Coronary artery (tissue), 2 donors: ENCODE data around the gene SLC15A2.

Experiments
- DNase-seq: peaks from one replicate; pipeline ENCODE4 v3.0.0-alpha.2; 2017; ENCODE audit warnings: low spot score
- H3K27ac ChIP-seq, 2 donors: fragments of 200-600 bp; sonication (generic); one replicate each; pipeline ENCODE4 v1.5.1; 2016 to 2019
- H3K4me3 ChIP-seq: fragments of 200-600 bp; sonication (generic); 2 replicates; pipeline ENCODE4 v1.5.1; 2016; ENCODE audit warnings: mild to moderate bottlenecking, moderate library complexity
- TF ChIP-seq, protein P1 (sequence below): fragments of 200-600 bp; sonication (generic); IDR thresholded peaks from one replicate; pipeline ENCODE4 v1.5.1; 2019; ENCODE audit warnings: antibody characterized with exemption

The SLC15A2 gene

DNA sequence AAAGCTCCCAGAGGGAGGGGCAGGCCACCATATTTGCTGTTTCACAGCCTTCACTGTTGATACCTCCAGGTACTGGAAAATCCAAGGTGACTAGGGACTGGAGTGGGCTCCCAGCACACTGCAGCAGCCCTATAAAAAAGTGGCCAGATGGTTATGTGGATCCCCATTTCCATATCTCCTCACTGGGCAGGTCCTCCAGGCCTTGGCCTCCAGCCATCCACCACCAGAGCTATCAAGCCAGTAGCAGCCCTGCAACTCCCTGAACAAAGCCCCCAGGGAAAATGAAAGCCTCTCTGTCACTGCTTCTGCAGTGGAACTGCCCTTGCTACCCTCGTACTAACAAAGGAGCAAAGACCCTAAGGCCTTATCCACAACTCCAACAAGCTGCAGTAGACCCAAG is 69.4 kb downstream of the SLC15A2 start:
- Histone ChIP-seq H3K27ac (no peak overlapping the region), H3K4me3 (no peak overlapping the region)
- TF ChIP-seq, protein P1, sequence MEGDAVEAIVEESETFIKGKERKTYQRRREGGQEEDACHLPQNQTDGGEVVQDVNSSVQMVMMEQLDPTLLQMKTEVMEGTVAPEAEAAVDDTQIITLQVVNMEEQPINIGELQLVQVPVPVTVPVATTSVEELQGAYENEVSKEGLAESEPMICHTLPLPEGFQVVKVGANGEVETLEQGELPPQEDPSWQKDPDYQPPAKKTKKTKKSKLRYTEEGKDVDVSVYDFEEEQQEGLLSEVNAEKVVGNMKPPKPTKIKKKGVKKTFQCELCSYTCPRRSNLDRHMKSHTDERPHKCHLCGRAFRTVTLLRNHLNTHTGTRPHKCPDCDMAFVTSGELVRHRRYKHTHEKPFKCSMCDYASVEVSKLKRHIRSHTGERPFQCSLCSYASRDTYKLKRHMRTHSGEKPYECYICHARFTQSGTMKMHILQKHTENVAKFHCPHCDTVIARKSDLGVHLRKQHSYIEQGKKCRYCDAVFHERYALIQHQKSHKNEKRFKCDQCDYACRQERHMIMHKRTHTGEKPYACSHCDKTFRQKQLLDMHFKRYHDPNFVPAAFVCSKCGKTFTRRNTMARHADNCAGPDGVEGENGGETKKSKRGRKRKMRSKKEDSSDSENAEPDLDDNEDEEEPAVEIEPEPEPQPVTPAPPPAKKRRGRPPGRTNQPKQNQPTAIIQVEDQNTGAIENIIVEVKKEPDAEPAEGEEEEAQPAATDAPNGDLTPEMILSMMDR, result no peak
- no peak for DNase-seq

DNA sequence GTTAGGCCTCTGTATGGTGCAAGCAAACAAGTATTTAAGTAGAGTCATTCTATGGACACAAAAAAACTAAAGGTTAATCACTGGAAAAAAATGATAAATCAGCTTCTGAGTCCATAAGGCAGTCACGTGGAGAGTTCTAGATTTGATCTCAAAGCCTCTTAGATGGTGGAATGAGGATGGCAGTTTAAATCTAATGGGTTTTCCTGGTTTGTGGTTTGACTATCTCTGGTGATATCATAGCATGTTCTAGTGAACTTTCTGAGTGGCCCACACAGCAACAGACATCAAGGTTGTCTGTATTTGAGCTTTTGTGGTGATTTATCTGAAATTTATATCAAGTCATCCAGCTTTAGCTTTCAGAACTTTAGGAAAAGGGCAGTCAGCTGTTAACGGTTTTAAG is 75.4 kb downstream of the SLC15A2 start:
- TF ChIP-seq, protein P1, result no peak
- H3K4me3 ChIP-seq, result no peak overlapping the region

GRCh38 chr3:121970047-121970446 is 75.8 kb downstream of the SLC15A2 start:
- no peak overlapping the region for H3K4me3 ChIP-seq
- TF ChIP-seq, protein P1, result no peak
- no peak overlapping the region for H3K27ac ChIP-seq
- DNase-seq, result no peak

More for the DNA sequence above, 75.4 kb downstream of the SLC15A2 start:
- no peak overlapping the region for H3K27ac ChIP-seq
- DNase-seq, result no peak

GRCh38 chr3:121974601-121975111 is 80.5 kb downstream of the SLC15A2 start:
- Histone ChIP-seq H3K27ac (no peak overlapping the region), H3K4me3 (no peak overlapping the region)
- no peak for DNase-seq
- TF ChIP-seq, protein P1, result no peak

DNA sequence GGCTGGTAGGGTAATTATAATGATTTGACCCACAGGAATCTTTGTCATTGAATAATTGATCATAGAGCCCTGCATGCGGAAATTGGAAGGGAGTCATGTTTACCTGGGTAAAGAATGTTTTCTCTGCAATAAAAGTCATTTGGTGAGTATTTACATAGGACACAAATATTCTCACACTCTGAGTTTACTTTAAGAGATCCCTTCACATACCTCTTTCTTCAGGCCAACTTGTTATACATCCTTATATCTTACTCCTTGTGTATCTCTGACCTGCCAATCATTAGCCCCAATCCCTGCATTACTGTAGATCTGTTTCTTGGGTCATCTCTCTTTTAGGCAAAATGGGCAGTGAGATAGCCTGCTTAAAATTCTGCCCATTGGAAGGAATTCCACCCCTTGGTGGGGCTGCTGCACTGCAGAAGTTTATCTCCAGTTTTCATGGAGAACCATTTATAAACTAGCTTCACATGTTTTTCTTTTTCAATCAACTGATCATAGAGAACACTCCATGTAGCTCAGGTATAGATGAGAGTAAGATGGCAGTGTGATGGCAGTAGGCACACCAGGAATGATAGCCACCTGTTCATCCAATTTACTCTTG is 81.6 kb downstream of the SLC15A2 start:
- TF ChIP-seq, protein P1, result no peak
- no peak for DNase-seq
- Histone ChIP-seq H3K27ac (no peak overlapping the region), H3K4me3 (no peak overlapping the region)

DNA sequence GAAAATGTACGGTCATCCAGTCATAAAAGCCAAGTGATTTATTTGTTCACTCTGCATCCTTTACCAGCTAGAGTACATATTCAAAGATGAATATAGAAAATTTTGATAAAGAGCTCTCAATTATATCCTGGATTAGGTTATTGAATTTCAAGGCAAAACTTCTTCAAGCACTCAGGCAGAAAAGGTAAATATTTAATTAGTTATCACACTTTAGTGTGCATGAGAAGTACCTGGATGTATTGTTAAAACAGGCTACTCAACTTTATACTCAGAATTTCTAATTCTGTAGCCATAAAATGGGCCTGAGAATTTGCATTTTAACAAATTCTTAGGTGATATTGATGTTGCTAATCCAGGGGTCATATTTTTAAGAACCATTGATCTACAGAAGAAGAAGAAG is 82.5 kb downstream of the SLC15A2 start:
- no peak for DNase-seq
- H3K27ac ChIP-seq, result no peak overlapping the region
- TF ChIP-seq, protein P1, result no peak

GRCh38 chr3:121979246-121979645 is 85.0 kb downstream of the SLC15A2 start:
- no peak overlapping the region for H3K4me3 ChIP-seq
- DNase-seq, result no peak
- no peak overlapping the region for H3K27ac ChIP-seq
- TF ChIP-seq, protein P1, result no peak

More for the DNA sequence above, 82.5 kb downstream of the SLC15A2 start:
- H3K4me3 ChIP-seq, result no peak overlapping the region
